Measurements from ENCODE around the gene LENEP.
"Not testable (repeated sequence)": the region's sequence is repeated elsewhere in the genome, so short reads cannot be mapped to it uniquely, and the experiment has no call there.

Gene LENEP

DNA sequence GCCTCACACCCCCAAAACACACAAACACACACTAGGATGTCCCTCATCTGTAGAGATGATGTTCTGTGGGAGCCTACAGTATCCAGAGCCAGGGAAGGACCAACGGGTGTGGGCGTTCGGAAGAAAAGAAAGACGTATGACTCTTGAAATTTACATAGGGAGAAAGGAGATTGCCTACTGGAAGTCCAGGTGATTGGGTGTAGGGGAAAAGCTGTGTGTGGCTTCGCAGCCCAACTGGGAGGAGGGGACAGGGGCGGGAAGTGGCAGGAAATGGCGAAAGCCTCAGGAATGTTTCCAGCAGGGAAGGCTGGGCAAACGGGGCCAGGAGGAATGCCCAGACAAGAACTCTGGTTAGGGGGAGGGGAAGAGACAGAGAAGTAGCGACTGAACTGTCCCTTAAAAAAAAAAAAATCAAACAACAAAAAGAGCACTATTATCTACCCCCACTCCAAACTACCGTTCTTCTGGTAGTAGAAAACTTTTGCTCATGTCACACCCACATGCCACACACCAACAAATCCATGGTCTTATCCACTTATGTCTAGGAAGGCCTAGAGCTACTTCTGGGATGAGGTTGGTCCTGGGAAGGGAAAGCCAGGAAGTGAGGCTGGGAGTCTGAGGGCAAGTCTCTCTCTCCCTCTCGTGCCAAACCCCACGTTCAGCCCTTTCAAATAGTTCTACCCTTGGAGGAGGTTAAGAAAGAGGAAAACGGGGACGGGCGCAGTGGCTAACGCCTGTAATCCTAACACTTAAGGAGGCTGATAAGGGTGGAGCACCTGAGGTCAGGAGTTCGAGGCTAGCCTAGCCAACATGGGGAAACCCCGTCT is 20.7 kb upstream of the LENEP start:
- H3K4me3 ChIP-seq (ENCODE audit: low read depth, low read length): peak overlapping the region; percentile 72
- peak; percentile 86 for DNase-seq (ENCODE audit: low read depth)

DNA sequence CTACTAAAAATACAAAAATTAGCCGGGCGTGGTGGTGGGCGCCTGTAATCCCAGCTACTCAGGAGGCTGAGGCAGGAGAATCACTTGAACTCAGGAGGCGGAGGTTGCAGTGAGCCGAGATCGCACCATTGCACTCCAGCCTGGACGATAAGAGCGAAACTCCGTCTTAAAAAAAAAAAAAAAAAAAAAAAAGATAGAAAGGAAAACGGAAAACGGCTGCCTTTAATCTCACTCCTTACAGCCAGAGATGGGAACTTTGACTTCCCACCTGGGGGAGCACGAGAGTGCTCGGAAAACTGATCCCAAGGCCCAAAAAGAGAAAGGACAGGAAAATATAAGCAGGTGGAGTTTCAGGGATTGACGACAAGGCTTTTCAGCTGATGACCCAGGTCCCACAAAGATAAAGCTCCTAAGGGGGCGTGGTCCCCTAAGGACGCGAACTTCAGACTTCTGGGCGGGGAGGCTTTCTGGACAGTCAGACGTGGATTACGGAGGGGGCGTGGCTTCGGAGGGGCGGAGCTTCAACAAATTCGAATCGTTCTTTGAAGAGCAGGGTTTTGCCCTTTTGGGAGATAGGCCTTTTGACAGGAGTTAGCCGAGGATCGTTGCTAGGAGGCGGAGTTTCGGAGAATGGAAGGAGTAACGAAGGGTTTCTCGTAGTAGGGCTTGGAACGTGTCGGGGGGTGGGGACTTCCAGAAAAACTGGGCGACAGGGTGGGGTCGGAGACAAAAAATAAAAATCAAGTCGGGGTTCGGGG is 19.9 kb upstream of the LENEP start:
- peak; percentile 82 for DNase-seq (ENCODE audit: low read depth)
- H3K4me3 ChIP-seq (ENCODE audit: low read depth, low read length): peak overlapping the region; percentile 72

DNA sequence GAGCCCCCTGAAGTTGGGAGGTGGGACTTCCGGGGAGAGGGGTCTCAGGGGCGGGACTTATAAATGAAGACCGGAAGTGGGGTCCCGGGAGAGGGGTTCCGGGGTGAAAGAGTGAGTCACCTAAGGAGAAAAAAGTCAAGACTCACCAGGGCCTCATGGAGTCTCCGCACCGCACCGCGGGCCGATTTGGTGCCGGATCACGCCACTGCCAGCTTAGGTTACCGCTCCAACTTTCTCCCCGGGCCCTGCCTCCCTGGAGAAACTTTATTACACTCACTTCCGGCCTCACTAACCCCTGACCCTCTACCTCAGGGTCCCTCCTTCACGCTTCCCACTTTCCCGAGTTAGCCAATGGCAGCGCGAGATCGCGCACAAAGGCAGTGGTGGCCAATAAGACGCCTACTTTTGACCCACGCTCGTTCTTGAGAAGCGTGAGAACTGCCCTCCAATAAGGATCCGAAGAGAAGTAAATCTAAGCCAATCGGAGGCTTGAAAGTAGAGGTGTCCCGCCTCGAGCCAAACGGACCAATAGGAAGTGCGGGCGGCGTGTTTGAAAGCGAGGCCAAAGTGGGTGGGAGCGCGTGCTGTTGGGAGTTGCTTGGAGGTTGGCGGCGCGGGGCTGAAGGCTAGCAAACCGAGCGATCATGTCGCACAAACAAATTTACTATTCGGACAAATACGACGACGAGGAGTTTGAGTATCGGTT is 19.1 kb upstream of the LENEP start, which contains the start of gene CKS1B:
CKS1B (plus strand) TSS at position 580 of the 706 bp plus-strand sequence; CDS start at position 645, 65 bp downstream.
- H3K4me3 ChIP-seq (ENCODE audit: low read depth, low read length): peak within 1 kb of the TSS; percentile 72

DNA sequence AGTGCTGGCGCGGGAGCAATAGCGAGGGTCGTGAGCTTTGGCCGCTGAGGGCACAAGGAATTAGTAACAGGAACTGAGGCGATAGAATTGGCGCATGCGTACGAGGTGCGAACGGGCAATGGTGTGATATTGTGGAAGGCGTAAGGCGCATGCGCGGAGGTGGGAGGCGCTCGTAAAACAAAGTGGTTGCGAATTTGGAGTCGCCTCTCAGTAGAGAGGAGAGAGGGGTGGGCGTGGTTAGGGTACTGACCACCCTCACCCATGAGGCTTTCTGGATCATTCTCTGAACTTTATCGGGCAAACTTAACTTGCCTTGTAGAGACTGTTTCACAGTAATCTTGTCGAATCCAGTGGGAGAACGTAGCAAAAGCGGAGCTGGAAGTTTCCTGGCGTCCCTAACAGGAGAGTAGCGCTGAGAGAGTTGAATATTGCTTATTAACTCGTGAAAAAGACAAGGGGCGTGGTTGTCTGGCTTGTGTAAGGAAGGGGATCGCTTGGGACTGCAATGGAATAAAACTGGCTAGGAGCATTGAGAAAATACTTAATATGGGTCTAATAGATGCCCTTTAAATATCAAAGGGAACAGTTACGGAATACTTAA is 18.5 kb upstream of the LENEP start:
- DNase-seq (ENCODE audit: low read depth): peak; percentile 73
- H3K4me3 ChIP-seq (ENCODE audit: low read depth, low read length): peak overlapping the region; percentile 72

More for the DNA sequence above, 19.1 kb upstream of the LENEP start, which contains the start of gene CKS1B:
- DNase-seq (ENCODE audit: low read depth): peak; percentile 100

DNA sequence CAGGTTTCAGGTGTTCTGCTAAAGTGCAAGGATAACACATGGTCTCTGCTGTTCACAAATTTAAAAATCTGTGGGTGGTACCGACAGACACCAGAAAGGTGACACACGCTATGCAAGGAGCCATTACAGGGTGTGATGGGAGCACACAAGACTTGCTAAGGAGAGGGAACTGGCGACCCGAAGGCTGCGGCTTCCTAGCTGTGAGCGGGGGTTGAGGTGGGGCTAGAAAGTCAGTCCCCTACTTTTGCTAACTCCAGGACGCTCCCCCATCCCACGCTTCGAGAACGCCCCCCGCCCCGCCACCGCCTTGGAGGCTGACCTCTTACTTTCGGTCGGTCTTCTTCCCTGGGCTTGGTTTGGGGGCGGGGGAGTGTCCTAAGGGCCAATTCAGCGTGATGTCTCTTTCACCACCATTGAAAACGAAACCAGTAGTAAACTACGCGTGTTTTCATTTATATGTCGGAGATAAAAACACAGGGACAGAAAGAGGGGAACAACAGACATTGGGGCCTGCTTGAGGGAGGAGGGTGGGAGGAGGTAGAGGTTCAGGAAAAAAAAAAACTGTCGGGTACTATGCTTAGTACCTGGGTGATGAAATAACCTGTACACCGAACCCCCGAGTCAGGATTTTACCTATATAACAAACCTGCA is 17.9 kb upstream of the LENEP start:
- DNase-seq (ENCODE audit: low read depth): no peak

DNA sequence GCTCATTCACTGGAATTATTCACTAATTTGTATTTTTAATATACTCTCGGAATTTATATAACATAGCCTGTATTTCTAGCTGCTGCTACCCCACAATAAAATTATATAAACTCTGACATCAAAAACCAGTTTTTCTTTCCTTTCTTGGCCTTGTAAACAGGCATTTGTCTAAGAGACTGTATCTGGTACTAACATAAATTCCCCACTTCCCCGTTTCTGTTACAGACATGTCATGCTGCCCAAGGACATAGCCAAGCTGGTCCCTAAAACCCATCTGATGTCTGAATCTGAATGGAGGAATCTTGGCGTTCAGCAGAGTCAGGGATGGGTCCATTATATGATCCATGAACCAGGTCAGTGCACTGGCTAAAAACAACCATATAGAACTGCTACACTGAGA is 15.6 kb upstream of the LENEP start:
- not testable (repeated sequence) for H3K4me3 ChIP-seq (ENCODE audit: low read depth, low read length); DNase-seq (ENCODE audit: low read depth)

More for the DNA sequence above, 17.9 kb upstream of the LENEP start:
- H3K4me3 ChIP-seq (ENCODE audit: low read depth, low read length): peak overlapping the region; percentile 72

DNA sequence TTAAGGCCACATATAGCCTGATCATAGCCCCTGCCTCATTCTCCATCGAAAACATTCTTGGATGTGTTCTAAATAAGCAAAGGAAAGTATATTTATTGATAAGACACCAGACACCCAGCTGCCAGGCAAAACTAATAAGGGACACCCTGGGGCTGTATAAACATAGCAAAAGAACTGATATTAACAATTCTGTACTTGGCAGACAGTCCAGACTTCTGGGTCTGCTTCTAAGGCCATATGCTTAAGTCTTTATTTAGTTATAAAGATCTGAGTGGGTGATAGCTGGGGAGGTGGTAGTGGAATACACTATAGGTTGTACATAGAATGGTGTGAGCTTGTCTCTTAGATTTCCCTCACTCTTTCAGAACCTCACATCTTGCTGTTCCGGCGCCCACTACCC is 15.0 kb upstream of the LENEP start:
- no peak for DNase-seq (ENCODE audit: low read depth)
- H3K4me3 ChIP-seq (ENCODE audit: low read depth, low read length): no peak overlapping the region

DNA sequence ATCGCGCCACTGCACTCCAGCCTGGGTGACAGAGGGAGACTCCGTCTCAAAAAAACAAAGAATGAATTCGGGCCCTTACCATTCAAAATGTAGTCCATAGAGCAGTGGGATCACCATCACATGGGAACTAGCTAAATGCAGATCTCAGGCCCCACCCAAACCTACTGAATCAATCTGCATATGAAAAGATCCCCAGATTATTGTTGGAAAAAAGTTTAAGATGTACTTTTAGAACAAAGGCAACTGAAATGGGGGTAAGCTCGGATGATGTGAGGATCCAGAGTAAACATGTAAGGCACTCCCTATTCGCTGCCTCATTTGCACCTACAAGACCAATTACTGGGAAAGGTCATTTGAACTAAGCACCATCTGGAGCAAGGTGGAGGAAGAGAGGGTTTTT is 11.0 kb upstream of the LENEP start:
- H3K4me3 ChIP-seq (ENCODE audit: low read depth, low read length): peak overlapping the region; percentile 97
- no peak for DNase-seq (ENCODE audit: low read depth)

DNA sequence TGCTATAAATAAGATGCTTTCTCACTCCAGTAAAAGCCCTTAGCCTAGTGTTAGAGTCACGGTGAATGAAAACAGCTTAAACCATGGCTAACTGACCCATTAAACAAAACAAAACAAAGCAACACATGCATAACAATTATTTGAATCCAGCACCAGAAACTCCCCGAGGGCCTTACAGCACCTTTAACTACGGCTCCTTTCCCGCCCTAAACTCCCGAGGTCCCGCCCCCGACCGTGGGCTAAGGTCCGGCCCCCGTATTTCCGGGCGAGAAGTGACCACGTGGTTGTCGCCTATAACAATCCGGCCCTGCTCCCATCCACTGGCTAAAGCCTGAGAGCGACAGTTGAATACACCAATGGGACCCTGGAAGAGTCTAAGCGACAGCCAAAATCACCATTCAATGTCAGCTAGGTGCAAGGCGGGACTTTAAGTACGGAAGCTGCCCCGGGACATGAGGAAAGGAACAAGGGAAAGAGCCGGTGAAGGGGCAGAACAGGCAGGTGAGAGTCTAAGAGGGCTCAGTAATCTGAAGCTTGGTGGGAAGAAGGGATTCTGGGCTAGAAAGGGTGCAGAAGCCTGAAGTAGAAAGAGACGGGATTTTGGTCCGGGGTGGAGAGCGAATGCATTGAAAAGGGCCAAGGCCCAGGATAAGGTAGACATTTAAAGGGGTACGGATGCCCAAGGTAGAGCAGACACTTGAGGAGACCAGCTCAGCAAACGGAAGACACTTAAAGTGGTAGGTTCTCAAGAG is 10.3 kb upstream of the LENEP start, which contains the start of gene FLAD1:
FLAD1 (plus strand) TSS at position 448 of the 752 bp plus-strand sequence. CDS start 351 bp downstream, outside the sequence.
- peak within 1 kb of the TSS; percentile 97 for H3K4me3 ChIP-seq (ENCODE audit: low read depth, low read length)
- DNase-seq (ENCODE audit: low read depth): peak; percentile 99

DNA sequence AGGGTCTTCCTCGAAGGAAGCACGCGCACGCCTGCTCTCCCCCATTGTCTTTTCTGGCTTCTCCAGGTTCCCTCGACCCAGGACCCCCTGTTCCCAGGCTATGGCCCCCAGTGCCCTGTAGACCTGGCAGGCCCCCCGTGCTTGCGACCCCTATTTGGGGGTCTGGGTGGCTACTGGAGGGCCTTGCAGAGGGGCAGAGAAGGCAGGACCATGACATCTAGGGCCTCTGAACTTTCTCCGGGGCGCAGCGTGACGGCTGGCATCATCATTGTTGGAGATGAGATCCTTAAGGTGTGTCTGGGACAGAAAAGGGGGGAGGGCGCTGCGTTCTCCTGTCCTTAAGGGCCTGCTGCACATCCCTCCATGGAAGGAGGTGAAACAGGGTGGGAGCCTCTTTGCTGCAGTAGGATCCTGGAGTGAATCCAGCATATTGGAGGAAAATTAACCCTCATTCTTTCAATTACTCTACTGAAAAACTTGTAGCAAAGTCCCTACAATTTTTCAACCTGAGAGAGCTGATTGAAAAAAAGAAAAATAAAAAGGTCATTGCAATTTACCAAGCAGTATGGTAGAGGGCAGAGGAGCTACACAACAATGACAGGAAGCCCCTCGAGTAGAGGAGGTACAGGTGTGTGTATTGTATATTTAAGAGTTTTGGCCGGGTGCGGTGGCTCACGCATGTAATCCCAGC is 9.5 kb upstream of the LENEP start:
- no peak for DNase-seq (ENCODE audit: low read depth)
- peak overlapping the region; percentile 97 for H3K4me3 ChIP-seq (ENCODE audit: low read depth, low read length)

DNA sequence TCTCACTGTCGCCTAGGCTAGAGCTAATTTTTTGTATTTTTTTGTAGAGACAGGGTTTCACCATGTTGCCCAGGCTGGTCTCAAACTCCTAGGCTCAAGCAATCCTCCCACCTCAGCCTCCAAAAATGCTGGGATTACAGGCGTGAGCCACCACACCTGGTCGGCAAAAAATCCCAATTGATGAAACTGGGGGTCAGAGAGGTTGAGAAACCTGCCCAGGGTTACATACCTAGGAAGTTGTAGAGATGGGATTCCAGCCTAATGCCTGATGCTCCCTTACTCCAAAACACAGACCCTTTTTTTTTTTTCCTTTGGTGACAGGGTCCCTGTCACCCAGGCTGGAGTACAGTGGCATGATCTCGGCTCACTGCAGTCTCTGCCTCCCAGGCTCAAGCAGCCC is 6.7 kb upstream of the LENEP start:
- H3K4me3 ChIP-seq (ENCODE audit: low read depth, low read length); DNase-seq (ENCODE audit: low read depth): not testable (repeated sequence)

DNA sequence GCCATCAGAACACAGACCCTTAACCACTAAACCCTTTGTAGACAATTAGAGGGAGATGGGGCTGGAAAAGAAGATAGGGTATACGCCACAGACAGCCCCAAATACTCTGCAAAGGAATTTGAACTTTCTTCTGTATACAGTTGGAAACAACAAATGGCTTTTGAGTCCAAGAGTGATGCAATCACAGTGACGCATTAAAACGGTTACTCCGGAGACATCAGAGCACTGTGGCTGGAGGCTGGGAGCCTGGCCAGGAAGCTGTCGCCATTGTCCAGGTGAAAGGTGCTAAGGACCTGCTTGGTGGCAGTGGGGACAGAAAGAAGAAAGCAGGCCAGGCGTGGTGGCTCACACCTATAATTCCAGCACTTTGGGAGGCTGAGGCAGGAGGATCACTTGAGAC is 6.1 kb upstream of the LENEP start:
- DNase-seq (ENCODE audit: low read depth): no peak
- no peak overlapping the region for H3K4me3 ChIP-seq (ENCODE audit: low read depth, low read length)

DNA sequence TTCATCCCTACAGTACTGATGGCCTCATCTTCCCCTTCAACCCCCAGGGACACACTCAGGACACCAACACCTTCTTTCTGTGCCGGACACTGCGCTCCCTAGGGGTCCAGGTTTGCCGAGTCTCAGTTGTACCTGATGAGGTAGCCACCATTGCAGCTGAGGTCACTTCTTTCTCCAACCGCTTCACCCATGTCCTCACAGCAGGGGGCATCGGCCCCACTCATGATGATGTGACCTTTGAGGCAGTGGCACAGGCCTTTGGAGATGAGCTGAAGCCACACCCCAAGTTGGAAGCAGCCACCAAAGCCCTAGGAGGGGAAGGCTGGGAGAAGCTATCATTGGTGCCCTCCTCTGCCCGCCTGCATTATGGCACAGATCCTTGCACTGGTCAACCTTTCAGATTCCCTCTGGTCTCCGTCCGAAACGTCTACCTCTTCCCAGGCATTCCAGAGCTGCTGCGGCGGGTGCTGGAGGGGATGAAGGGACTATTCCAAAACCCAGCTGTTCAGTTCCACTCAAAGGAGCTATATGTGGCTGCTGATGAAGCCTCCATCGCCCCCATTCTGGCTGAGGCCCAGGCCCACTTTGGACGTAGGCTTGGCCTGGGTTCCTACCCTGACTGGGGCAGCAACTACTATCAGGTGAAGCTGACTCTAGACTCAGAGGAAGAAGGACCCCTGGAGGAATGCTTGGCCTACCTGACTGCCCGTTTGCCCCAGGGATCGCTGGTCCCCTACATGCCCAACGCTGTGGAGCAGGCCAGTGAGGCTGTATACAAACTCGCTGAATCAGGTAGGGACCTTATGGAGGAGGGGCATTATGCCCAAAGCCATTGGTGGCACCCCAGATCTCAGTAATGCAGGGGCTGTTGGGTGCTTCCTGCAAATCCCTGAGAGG is 5.1 kb upstream of the LENEP start:
- H3K4me3 ChIP-seq (ENCODE audit: low read depth, low read length): no peak overlapping the region
- DNase-seq (ENCODE audit: low read depth): no peak

DNA sequence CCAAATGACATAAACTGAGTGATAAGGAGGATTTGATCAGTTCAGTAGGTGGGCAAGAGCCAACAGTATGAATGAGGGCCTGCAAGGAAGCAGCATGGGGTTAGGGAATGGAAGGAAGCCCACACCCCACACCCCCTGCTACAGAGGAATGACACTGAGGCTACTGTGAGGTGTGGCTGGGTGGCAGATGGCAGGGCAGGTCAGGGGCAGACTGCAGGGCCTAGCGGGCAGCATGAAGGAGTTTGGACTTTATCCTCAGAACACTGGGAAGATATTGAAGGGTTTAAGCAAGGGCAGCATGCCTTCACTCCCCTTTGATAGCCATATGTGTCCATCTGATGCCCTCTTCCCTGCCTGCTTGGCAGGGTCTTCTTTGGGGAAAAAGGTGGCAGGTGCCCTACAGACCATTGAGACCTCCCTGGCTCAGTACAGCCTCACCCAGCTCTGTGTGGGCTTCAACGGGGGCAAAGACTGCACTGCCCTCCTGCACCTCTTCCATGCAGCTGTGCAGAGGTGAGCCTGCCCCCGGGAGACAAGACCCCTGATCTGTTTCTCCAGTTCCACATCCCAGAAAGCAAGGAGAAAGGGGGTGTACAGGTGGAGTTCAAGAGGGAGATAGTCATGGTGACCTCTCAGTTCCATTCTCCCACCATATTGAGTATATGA is 4.1 kb upstream of the LENEP start:
- H3K4me3 ChIP-seq (ENCODE audit: low read depth, low read length): no peak overlapping the region
- no peak for DNase-seq (ENCODE audit: low read depth)

DNA sequence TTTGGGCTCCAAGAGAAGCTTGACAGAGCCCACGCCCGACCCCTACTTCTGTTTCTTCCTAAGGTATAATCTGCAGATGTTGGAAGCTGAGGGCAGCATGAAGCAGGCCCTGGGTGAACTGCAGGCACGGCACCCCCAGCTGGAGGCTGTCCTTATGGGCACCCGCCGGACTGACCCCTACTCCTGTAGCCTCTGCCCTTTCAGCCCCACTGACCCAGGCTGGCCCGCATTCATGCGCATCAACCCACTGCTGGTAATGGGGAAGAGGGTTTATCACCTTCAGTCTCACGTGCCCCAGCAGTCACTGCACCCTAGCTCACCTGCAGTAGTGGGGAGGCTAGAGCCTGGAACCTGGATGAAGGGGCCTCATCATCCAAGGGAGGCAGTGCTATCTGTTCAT is 3.1 kb upstream of the LENEP start:
- no peak overlapping the region for H3K4me3 ChIP-seq (ENCODE audit: low read depth, low read length)
- no peak for DNase-seq (ENCODE audit: low read depth)
